Hepatocyte (in vitro differentiated cells): Measurements from ENCODE around the gene KCNMB1. TPM values are rescaled to one million over a fixed set of nuclear protein-coding genes. Genes with fewer than 3 reads are reported as not detected.
A peak's percentile ranks its signal among the peaks of the same experiment; 100 is the strongest.

Experiments
- DNase-seq: peaks from one replicate; pipeline ENCODE4 v3.0.0-alpha.2; 2016; ENCODE audit warnings: low spot score
- H2AFZ ChIP-seq: fragments of 200-600 bp; sonication (generic); 2 replicates; pipeline ENCODE4 v1.6.0; 2016; ENCODE audit warnings: antibody characterized with exemption, mild to moderate bottlenecking
- H3K27ac ChIP-seq: fragments of 200-600 bp; sonication (generic); 2 replicates; pipeline ENCODE4 v1.5.1; 2016; ENCODE audit warnings: mild to moderate bottlenecking
- H3K27me3 ChIP-seq: fragments of 200-600 bp; sonication (generic); 2 replicates; pipeline ENCODE4 v1.6.1; 2016
- H3K36me3 ChIP-seq: fragments of 200-600 bp; sonication (generic); replicated peaks from 2 replicates; pipeline ENCODE4 v1.5.1; 2016; ENCODE audit warnings: low read depth; ENCODE audit not compliant: insufficient read depth
- H3K4me1 ChIP-seq: fragments of 200-600 bp; sonication (generic); 2 replicates; pipeline ENCODE4 v1.5.1; 2016; ENCODE audit warnings: mild to moderate bottlenecking, moderate library complexity; ENCODE audit not compliant: insufficient read depth
- H3K4me2 ChIP-seq: fragments of 200-600 bp; sonication (generic); 2 replicates; pipeline ENCODE4 v1.6.0; 2016
- H3K4me3 ChIP-seq: fragments of 200-600 bp; sonication (generic); 2 replicates; pipeline ENCODE4 v1.5.1; 2016; ENCODE audit warnings: mild to moderate bottlenecking
- H3K79me2 ChIP-seq: fragments of 200-600 bp; sonication (generic); 2 replicates; pipeline ENCODE4 v1.6.0; 2017; ENCODE audit warnings: mild to moderate bottlenecking
- H3K9me2 ChIP-seq: fragments of 200-600 bp; sonication (generic); replicated peaks from 2 replicates; pipeline ENCODE4 v1.6.0; 2017; ENCODE audit warnings: mild to moderate bottlenecking; ENCODE audit not compliant: insufficient read depth
- H3K9me3 ChIP-seq: fragments of 200-600 bp; sonication (generic); 2 replicates; pipeline ENCODE4 v1.5.1; 2016; ENCODE audit warnings: low read depth, mild to moderate bottlenecking
- H4K20me1 ChIP-seq: fragments of 200-600 bp; sonication (generic); 2 replicates; pipeline ENCODE4 v1.6.0; 2016; ENCODE audit warnings: mild to moderate bottlenecking; ENCODE audit not compliant: insufficient read depth, poor library complexity, severe bottlenecking
- CTCF ChIP-seq: fragments of 200-600 bp; sonication (generic); IDR thresholded peaks from 2 replicates; pipeline ENCODE4 v1.5.1; 2016; ENCODE audit warnings: antibody characterized with exemption, mild to moderate bottlenecking; ENCODE audit not compliant: poor library complexity
- EZH2 ChIP-seq: fragments of 200-600 bp; sonication (generic); IDR thresholded peaks from 2 replicates; pipeline ENCODE4 v1.6.1; 2016; ENCODE audit warnings: antibody characterized with exemption, mild to moderate bottlenecking, borderline replicate concordance
- EZH2phosphoT487 ChIP-seq: fragments of 200-600 bp; sonication (generic); IDR thresholded peaks from one replicate; pipeline ENCODE4 v1.6.1; 2018; ENCODE audit warnings: antibody characterized with exemption, mild to moderate bottlenecking, low read depth, moderate library complexity; ENCODE audit not compliant: unreplicated experiment, severe bottlenecking
- WGBS: methylation state at CpG from one replicate; pipeline ENCODE4 v1.1.6; 2016; ENCODE audit warnings: low lambda C conversion rate; ENCODE audit errors: missing lambda C conversion rate; 5-methylcytosine and 5-hydroxymethylcytosine counted together
- polyA plus RNA-seq: library from polyadenylated mRNA; unstranded; fragments of >200 nt; fragmentation: Nextera tagmentation; extraction: Ambion mirVana; gene quantifications from 2 replicates; pipeline ENCODE4 v1.2.1, GENCODE V29; 2016
- total RNA-seq: library from RNA; depleted of rRNA; stranded (reverse); fragments of >200 nt; gene quantifications from 2 replicates; pipeline ENCODE4 v1.2.3, GENCODE V29; 2014

KCNMB1 gene
- total and polyA plus RNA-seq, 2 experiments from 2014 or later = 0.07 to 0.19 TPM

GRCh38 chr5:170420806-170421412, 31.7 kb upstream of the KCNMB1 start:
- peak; percentile 81 for DNase-seq
- Histone ChIP-seq H3K27ac (no peak overlapping the region), H3K9me2 (no peaks in the 10 kb centered on the region), H3K4me2 (no peak overlapping the region), H3K79me2 (no peaks in the 10 kb centered on the region), H3K4me3 (no peak overlapping the region), H2AFZ (no peak overlapping the region), H4K20me1 (no peaks in the 10 kb centered on the region), H3K4me1 (no peaks in the 10 kb centered on the region), H3K27me3 (peaks cover 14% of the 10 kb centered on the region), H3K9me3 (no peaks in the 10 kb centered on the region), H3K36me3 (no peaks in the 10 kb centered on the region)
- 28% methylated on average over 9 of the region's 9 CpGs for WGBS
- TF ChIP-seq EZH2phosphoT487 (no peak), EZH2 (no peak), CTCF (peak; percentile 77)

GRCh38 chr5:170419643-170420042, 30.5 kb upstream of the KCNMB1 start:
- Histone ChIP-seq H3K27me3 (peaks cover 14% of the 10 kb centered on the region), H3K4me2 (no peak overlapping the region), H3K4me3 (no peak overlapping the region), H3K79me2 (no peaks in the 10 kb centered on the region), H2AFZ (no peak overlapping the region), H3K9me3 (no peaks in the 10 kb centered on the region), H3K4me1 (no peaks in the 10 kb centered on the region), H4K20me1 (no peaks in the 10 kb centered on the region), H3K36me3 (no peaks in the 10 kb centered on the region), H3K9me2 (no peaks in the 10 kb centered on the region), H3K27ac (no peak overlapping the region)
- no peak for DNase-seq
- 78% methylated on average over 6 of the region's 6 CpGs for WGBS
- TF ChIP-seq EZH2 (no peak), CTCF (no peak), EZH2phosphoT487 (no peak)

GRCh38 chr5:170418736-170419135, 29.6 kb upstream of the KCNMB1 start:
- Histone ChIP-seq H2AFZ (no peak overlapping the region), H3K4me3 (no peak overlapping the region), H3K4me2 (no peak overlapping the region), H3K9me3 (no peaks in the 10 kb centered on the region), H3K36me3 (no peaks in the 10 kb centered on the region), H3K9me2 (no peaks in the 10 kb centered on the region), H3K79me2 (no peaks in the 10 kb centered on the region), H3K27me3 (peaks cover 14% of the 10 kb centered on the region), H4K20me1 (no peaks in the 10 kb centered on the region), H3K27ac (no peak overlapping the region), H3K4me1 (no peaks in the 10 kb centered on the region)
- DNase-seq = no peak
- TF ChIP-seq CTCF = no peak
- no peak for TF ChIP-seq EZH2phosphoT487
- no peak for TF ChIP-seq EZH2
- 85% methylated on average over 8 of the region's 8 CpGs for WGBS

- Histone ChIP-seq H3K27me3 (peaks cover 8% of the 10 kb centered on the region), H3K4me3 (no peak overlapping the region), H3K27ac (no peak overlapping the region), H3K9me3 (no peaks in the 10 kb centered on the region), H3K79me2 (no peaks in the 10 kb centered on the region), H3K4me1 (no peaks in the 10 kb centered on the region), H3K9me2 (no peaks in the 10 kb centered on the region), H4K20me1 (no peaks in the 10 kb centered on the region), H3K36me3 (no peaks in the 10 kb centered on the region), H2AFZ (no peak overlapping the region), H3K4me2 (no peak overlapping the region)
- WGBS = 76% methylated on average over 4 of the region's 4 CpGs
- TF ChIP-seq EZH2phosphoT487 (no peak), CTCF (no peak), EZH2 (no peak)
- DNase-seq = no peak
Measured at GRCh38 chr5:170416526-170416925, 27.4 kb upstream of the KCNMB1 start.
